Measurements from ENCODE around the gene SLC8A1.

GRCh38 chr2:40456926-40457325, 5.0 kb upstream of the SLC8A1 start:
- TF ChIP-seq CTCF (IDR thresholded peaks at IDR 0.05; ENCODE audit: insufficient read depth, low read depth, low read length): no peak
- no peak for TF ChIP-seq EZH2 (IDR thresholded peaks at IDR 0.05; ENCODE audit: insufficient read depth, low read length)

Data from astrocyte (in vitro differentiated cells and primary cell).